ENCODE results near the gene CD177. TPM values are rescaled to one million over a fixed set of nuclear protein-coding genes. Genes with fewer than 3 reads are reported as not detected.
"Not testable (repeated sequence)": the region's sequence is repeated elsewhere in the genome, so short reads cannot be mapped to it uniquely, and the experiment has no call there.

Gene CD177
- total and polyA plus RNA-seq, 2 of the 8 experiments (the other 6 are each of a cell fraction or from before 2014, with no cell fraction given), result 3.4 to 10.0 TPM

DNA sequence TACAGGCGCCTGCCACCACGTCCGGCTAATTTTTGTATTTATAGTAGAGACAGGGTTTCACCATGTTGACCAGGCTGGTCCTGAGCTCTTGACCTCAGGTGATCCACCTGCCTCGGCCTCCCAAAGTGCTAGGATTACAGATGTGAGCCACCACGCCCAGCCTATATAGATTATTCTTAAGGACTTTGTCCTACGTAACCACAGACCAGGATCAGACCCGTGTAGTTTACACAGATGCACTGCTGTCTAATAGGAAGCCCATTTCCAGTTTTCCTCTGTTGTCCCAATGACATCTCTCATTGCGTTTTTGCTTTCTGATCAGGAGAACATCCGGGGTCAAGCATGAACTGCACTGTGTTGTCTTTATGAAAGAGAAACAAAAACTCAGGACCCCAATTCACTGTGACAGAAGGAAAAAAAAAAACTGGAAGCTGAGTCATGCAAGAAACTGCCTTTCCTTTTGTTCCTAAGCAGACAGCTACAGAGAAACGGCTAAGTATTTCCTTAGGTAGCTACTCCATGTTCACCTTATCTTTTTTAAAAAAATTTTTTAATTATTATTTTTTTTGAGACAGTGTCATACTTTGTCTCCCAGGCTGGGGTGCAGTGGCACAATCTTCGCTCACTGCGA, 29.2 kb downstream of the CD177 start:
- H2AK5ac ChIP-seq (ENCODE audit: low read depth, low read length); H3K18ac ChIP-seq (ENCODE audit: extremely low read depth, low read length); H3K23ac ChIP-seq (ENCODE audit: insufficient read length); H3K9me3 ChIP-seq (ENCODE audit: insufficient read depth in 2 of 2, low read depth in 1 of 2, low read length in 1 of 2); DNase-seq (ENCODE audit: low read depth in 1 of 2, low spot score in 2 of 2); H4K5ac ChIP-seq (ENCODE audit: insufficient read length, low read depth, low read length); H3K27ac ChIP-seq (ENCODE audit: low read depth, low read length); H3K4me2 ChIP-seq (ENCODE audit: insufficient read depth in 1 of 2, low read depth in 2 of 2, low read length in 2 of 2); H4K91ac ChIP-seq (replicated peaks; ENCODE audit: insufficient read length, low read length); H2BK120ac ChIP-seq (replicated peaks; ENCODE audit: low read depth, low read length); H3K4me3 ChIP-seq (ENCODE audit: extremely low read depth in 1 of 4, insufficient read depth in 2 of 4, low read depth in 3 of 4, low read length in 4 of 4); POLR2A ChIA-PET (ENCODE audit: partially characterized antibody); H3K36me3 ChIP-seq (ENCODE audit: control insufficient read depth in 2 of 4, insufficient read depth in 4 of 4, low read length in 3 of 4); H2BK20ac ChIP-seq (ENCODE audit: low read length); H2BK5ac ChIP-seq (ENCODE audit: low read depth, low read length); H3K79me1 ChIP-seq (ENCODE audit: low read depth, low read length); H3K9ac ChIP-seq (replicated peaks in 1 of 4; ENCODE audit: extremely low read depth in 1 of 4, low read depth in 3 of 4, low read length in 3 of 4); H4K8ac ChIP-seq (ENCODE audit: extremely low read depth, insufficient read depth, low read length); H2BK12ac ChIP-seq (ENCODE audit: low read depth, low read length); H2BK15ac ChIP-seq (ENCODE audit: low read length); H2AFZ ChIP-seq (ENCODE audit: low read length); FAIRE-seq; H3K4me1 ChIP-seq (replicated peaks in 1 of 4; ENCODE audit: control insufficient read depth in 3 of 4, insufficient read depth in 4 of 4, low read length in 3 of 4); H3K27me3 ChIP-seq (replicated peaks in 1 of 4; ENCODE audit: control insufficient read depth in 3 of 4, extremely low read depth in 1 of 4, insufficient read depth in 3 of 4, low read length in 3 of 4); H4K20me1 ChIP-seq (replicated peaks in 1 of 2; ENCODE audit: control insufficient read depth in 1 of 2, insufficient read depth in 2 of 2, low read length in 2 of 2); CTCF ChIA-PET (ENCODE audit: partially characterized antibody); H3K14ac ChIP-seq (ENCODE audit: insufficient read length); H3K4ac ChIP-seq (replicated peaks; ENCODE audit: insufficient read length, low read depth, low read length); H3K56ac ChIP-seq (replicated peaks; ENCODE audit: insufficient read length, low read depth, low read length); H3K79me2 ChIP-seq (ENCODE audit: control insufficient read depth in 1 of 2, insufficient read depth in 2 of 2, low read length in 2 of 2); H3K23me2 ChIP-seq (ENCODE audit: low read depth, low read length): not testable (repeated sequence)
- 85% methylated on average over 7 of the region's 12 CpGs; no CpG with 5 or more reads in 1 of the 2 experiments for WGBS, 2 experiments (ENCODE audit: extremely low coverage in 1 of 2, insufficient coverage in 1 of 2, insufficient read length in 1 of 2, insufficient replicate concordance in 2 of 2, low coverage in 1 of 2, low lambda C conversion rate in 2 of 2, missing lambda C conversion rate in 1 of 2)

DNA sequence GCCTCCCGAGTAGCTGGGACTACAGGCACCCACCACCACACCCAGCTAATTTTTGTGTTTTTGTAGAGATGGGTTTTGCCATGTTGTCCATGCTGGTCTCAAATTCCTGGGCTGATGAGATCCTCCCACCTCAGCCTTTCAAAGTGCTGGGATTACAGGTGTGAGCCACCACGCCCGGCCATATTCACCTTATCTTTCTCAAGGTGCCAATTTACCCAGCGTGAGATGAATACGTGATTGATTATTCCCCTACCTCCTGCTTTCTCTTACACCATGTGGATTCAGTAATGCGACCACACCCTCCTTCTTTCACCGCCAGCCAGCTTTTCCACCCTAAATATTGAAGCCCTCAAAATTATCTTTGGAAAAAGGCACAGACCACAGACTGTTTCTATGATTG, 29.8 kb downstream of the CD177 start:
- H3K27ac ChIP-seq (ENCODE audit: low read depth, low read length); H2BK12ac ChIP-seq (ENCODE audit: low read depth, low read length); FAIRE-seq; H2BK120ac ChIP-seq (replicated peaks; ENCODE audit: low read depth, low read length); H3K27me3 ChIP-seq (replicated peaks in 1 of 4; ENCODE audit: control insufficient read depth in 3 of 4, extremely low read depth in 1 of 4, insufficient read depth in 3 of 4, low read length in 3 of 4); H3K79me2 ChIP-seq (ENCODE audit: control insufficient read depth in 1 of 2, insufficient read depth in 2 of 2, low read length in 2 of 2); H3K9ac ChIP-seq (replicated peaks in 1 of 4; ENCODE audit: extremely low read depth in 1 of 4, low read depth in 3 of 4, low read length in 3 of 4); H3K79me1 ChIP-seq (ENCODE audit: low read depth, low read length); H4K20me1 ChIP-seq (replicated peaks in 1 of 2; ENCODE audit: control insufficient read depth in 1 of 2, insufficient read depth in 2 of 2, low read length in 2 of 2); H4K91ac ChIP-seq (replicated peaks; ENCODE audit: insufficient read length, low read length); H3K4me1 ChIP-seq (replicated peaks in 1 of 4; ENCODE audit: control insufficient read depth in 3 of 4, insufficient read depth in 4 of 4, low read length in 3 of 4); DNase-seq (ENCODE audit: low read depth in 1 of 2, low spot score in 2 of 2); H3K23ac ChIP-seq (ENCODE audit: insufficient read length); H2AFZ ChIP-seq (ENCODE audit: low read length); H2BK15ac ChIP-seq (ENCODE audit: low read length); H4K8ac ChIP-seq (ENCODE audit: extremely low read depth, insufficient read depth, low read length); H4K5ac ChIP-seq (ENCODE audit: insufficient read length, low read depth, low read length); H2BK20ac ChIP-seq (ENCODE audit: low read length); POLR2A ChIA-PET (ENCODE audit: partially characterized antibody); H3K23me2 ChIP-seq (ENCODE audit: low read depth, low read length); H3K56ac ChIP-seq (replicated peaks; ENCODE audit: insufficient read length, low read depth, low read length); H3K9me3 ChIP-seq (ENCODE audit: insufficient read depth in 2 of 2, low read depth in 1 of 2, low read length in 1 of 2); H3K36me3 ChIP-seq (ENCODE audit: control insufficient read depth in 2 of 4, insufficient read depth in 4 of 4, low read length in 3 of 4); H3K4me3 ChIP-seq (ENCODE audit: extremely low read depth in 1 of 4, insufficient read depth in 2 of 4, low read depth in 3 of 4, low read length in 4 of 4); H3K4me2 ChIP-seq (ENCODE audit: insufficient read depth in 1 of 2, low read depth in 2 of 2, low read length in 2 of 2); H3K4ac ChIP-seq (replicated peaks; ENCODE audit: insufficient read length, low read depth, low read length); H2AK5ac ChIP-seq (ENCODE audit: low read depth, low read length); H2BK5ac ChIP-seq (ENCODE audit: low read depth, low read length); H3K14ac ChIP-seq (ENCODE audit: insufficient read length); H3K18ac ChIP-seq (ENCODE audit: extremely low read depth, low read length): not testable (repeated sequence)
- whole genome bisulfite sequencing, 2 experiments (ENCODE audit: extremely low coverage in 1 of 2, insufficient coverage in 1 of 2, insufficient read length in 1 of 2, insufficient replicate concordance in 2 of 2, low coverage in 1 of 2, low lambda C conversion rate in 2 of 2, missing lambda C conversion rate in 1 of 2), result 89% methylated on average over 7 of the region's 7 CpGs; no CpG with 5 or more reads in 1 of the 2 experiments
- CTCF ChIA-PET (ENCODE audit: partially characterized antibody), result interaction anchor here (0.6 kb wide), 1 partner anchor 36 kb away, joined by 3 read pairs; no protein-coding TSS in a partner anchor
